Neural progenitor cell (in vitro differentiated cells): Measurements from ENCODE around the gene NFIX. TPM values are rescaled to one million over a fixed set of nuclear protein-coding genes. Genes with fewer than 3 reads are reported as not detected.

Experiments used
- DNase-seq: peaks from one replicate; pipeline ENCODE4 v3.0.0-alpha.2; 2016; ENCODE audit warnings: low spot score
- H2AFZ ChIP-seq: fragments of 200-600 bp; sonication (generic); replicated peaks from 2 replicates; pipeline ENCODE4 v1.6.1; 2016; ENCODE audit warnings: antibody characterized with exemption
- H3F3A ChIP-seq: fragments of 200-600 bp; sonication (generic); 2 replicates; pipeline ENCODE4 v1.6.1; 2016; ENCODE audit warnings: antibody characterized with exemption, low read depth
- H3K27ac ChIP-seq: fragments of 200-600 bp; sonication (generic); 2 replicates; pipeline ENCODE4 v1.5.1; 2016; ENCODE audit warnings: mild to moderate bottlenecking
- H3K27me3 ChIP-seq: fragments of 200-600 bp; sonication (generic); 2 replicates; pipeline ENCODE4 v1.6.1; 2016; ENCODE audit warnings: mild to moderate bottlenecking, moderate library complexity
- H3K36me3 ChIP-seq: fragments of 200-600 bp; sonication (generic); 2 replicates; pipeline ENCODE4 v1.5.1; 2016
- H3K4me1 ChIP-seq: fragments of 200-600 bp; sonication (generic); 2 replicates; pipeline ENCODE4 v1.6.1; 2016; ENCODE audit warnings: mixed run types
- H3K4me2 ChIP-seq: fragments of 200-600 bp; sonication (generic); 2 replicates; pipeline ENCODE4 v1.6.1; 2016
- H3K4me3 ChIP-seq: fragments of 200-600 bp; sonication (generic); 2 replicates; pipeline ENCODE4 v1.5.1; 2016
- H3K79me2 ChIP-seq: fragments of 200-600 bp; sonication (generic); 2 replicates; pipeline ENCODE4 v1.6.1; 2016; ENCODE audit warnings: low read depth
- H3K9ac ChIP-seq: fragments of 200-600 bp; sonication (generic); 2 replicates; pipeline ENCODE4 v1.6.1; 2016
- H3K9me3 ChIP-seq: fragments of 200-600 bp; sonication (generic); 2 replicates; pipeline ENCODE4 v1.5.1; 2016; ENCODE audit warnings: low read depth
- H4K20me1 ChIP-seq: fragments of 200-600 bp; sonication (generic); 2 replicates; pipeline ENCODE4 v1.6.1; 2016; ENCODE audit warnings: low read depth
- H3K27ac Mint-ChIP-seq: 3 replicates; pipeline ENCODE4 v1.8.0; 2021; ENCODE audit warnings: mixed read lengths
- H3K27me3 Mint-ChIP-seq: 2 replicates; pipeline ENCODE4 v1.8.0; 2022; ENCODE audit warnings: low read depth, mild to moderate bottlenecking, inconsistent platforms, moderate library complexity, mixed read lengths; ENCODE audit not compliant: insufficient read depth
- H3K36me3 Mint-ChIP-seq: 3 replicates; pipeline ENCODE4 v1.8.0; 2021; ENCODE audit warnings: mixed read lengths
- H3K4me1 Mint-ChIP-seq: 3 replicates; pipeline ENCODE4 v1.8.0; 2021; ENCODE audit warnings: mixed read lengths
- H3K4me3 Mint-ChIP-seq: 3 replicates; pipeline ENCODE4 v1.8.0; 2021; ENCODE audit warnings: mild to moderate bottlenecking, moderate library complexity, mixed read lengths
- H3K9me3 Mint-ChIP-seq: 3 replicates; pipeline ENCODE4 v1.8.0; 2020; ENCODE audit warnings: mixed read lengths
- EZH2 ChIP-seq: fragments of 200-600 bp; sonication (generic); IDR thresholded peaks from 2 replicates; pipeline ENCODE4 v1.6.1; 2017; ENCODE audit warnings: antibody characterized with exemption, mild to moderate bottlenecking, moderate library complexity
- EZH2phosphoT487 ChIP-seq: fragments of 200-600 bp; sonication (generic); IDR thresholded peaks from 2 replicates; pipeline ENCODE4 v1.6.1; 2017; ENCODE audit warnings: antibody characterized with exemption
- total RNA-seq: library from RNA; depleted of rRNA; stranded (reverse); fragments of >200 nt; gene quantifications from 2 replicates; pipeline ENCODE4 v1.2.3, GENCODE V29; 2015; ENCODE audit warnings: low replicate concordance
- TF ChIP-seq, protein P1 (sequence below): fragments of 200-600 bp; sonication (generic); IDR thresholded peaks from 2 replicates; pipeline ENCODE4 v1.5.1; 2017; ENCODE audit warnings: antibody characterized with exemption, mild to moderate bottlenecking

NFIX gene
- total RNA-seq, 1 donor from 2014 or later, result 0.06 TPM

GRCh38 chr19:13053238-13053637 is 58.0 kb downstream of the NFIX start:
- no peaks in the 10 kb centered on the region for H3K36me3 Mint-ChIP-seq
- H3K27ac ChIP-seq, result no peak overlapping the region
- peaks cover 29% of the 10 kb centered on the region for H3F3A ChIP-seq
- H3K4me1 Mint-ChIP-seq, result peaks cover 54% of the 10 kb centered on the region
- no peak overlapping the region for H3K4me3 ChIP-seq
- H2AFZ ChIP-seq, result no peak overlapping the region
- H3K4me2 ChIP-seq, result peak overlapping the region; percentile 72
- peak overlapping the region; percentile 59 for H3K4me3 Mint-ChIP-seq
- H3K27ac Mint-ChIP-seq, result no peak overlapping the region
- H3K9me3 Mint-ChIP-seq, result peaks cover 6% of the 10 kb centered on the region
- no peak for DNase-seq
- H3K79me2 ChIP-seq, result no peaks in the 10 kb centered on the region
- no peaks in the 10 kb centered on the region for H3K36me3 ChIP-seq
- peaks cover 74% of the 10 kb centered on the region for H3K4me1 ChIP-seq
- peaks cover 88% of the 10 kb centered on the region for H3K27me3 Mint-ChIP-seq
- no peak overlapping the region for H3K9ac ChIP-seq
- peaks cover 98% of the 10 kb centered on the region for H3K27me3 ChIP-seq
- H3K9me3 ChIP-seq, result no peaks in the 10 kb centered on the region
- H4K20me1 ChIP-seq, result peaks cover 75% of the 10 kb centered on the region
- TF ChIP-seq EZH2phosphoT487, result no peak
- TF ChIP-seq, protein P1, sequence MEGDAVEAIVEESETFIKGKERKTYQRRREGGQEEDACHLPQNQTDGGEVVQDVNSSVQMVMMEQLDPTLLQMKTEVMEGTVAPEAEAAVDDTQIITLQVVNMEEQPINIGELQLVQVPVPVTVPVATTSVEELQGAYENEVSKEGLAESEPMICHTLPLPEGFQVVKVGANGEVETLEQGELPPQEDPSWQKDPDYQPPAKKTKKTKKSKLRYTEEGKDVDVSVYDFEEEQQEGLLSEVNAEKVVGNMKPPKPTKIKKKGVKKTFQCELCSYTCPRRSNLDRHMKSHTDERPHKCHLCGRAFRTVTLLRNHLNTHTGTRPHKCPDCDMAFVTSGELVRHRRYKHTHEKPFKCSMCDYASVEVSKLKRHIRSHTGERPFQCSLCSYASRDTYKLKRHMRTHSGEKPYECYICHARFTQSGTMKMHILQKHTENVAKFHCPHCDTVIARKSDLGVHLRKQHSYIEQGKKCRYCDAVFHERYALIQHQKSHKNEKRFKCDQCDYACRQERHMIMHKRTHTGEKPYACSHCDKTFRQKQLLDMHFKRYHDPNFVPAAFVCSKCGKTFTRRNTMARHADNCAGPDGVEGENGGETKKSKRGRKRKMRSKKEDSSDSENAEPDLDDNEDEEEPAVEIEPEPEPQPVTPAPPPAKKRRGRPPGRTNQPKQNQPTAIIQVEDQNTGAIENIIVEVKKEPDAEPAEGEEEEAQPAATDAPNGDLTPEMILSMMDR, result no peak
- no peak for TF ChIP-seq EZH2

DNA sequence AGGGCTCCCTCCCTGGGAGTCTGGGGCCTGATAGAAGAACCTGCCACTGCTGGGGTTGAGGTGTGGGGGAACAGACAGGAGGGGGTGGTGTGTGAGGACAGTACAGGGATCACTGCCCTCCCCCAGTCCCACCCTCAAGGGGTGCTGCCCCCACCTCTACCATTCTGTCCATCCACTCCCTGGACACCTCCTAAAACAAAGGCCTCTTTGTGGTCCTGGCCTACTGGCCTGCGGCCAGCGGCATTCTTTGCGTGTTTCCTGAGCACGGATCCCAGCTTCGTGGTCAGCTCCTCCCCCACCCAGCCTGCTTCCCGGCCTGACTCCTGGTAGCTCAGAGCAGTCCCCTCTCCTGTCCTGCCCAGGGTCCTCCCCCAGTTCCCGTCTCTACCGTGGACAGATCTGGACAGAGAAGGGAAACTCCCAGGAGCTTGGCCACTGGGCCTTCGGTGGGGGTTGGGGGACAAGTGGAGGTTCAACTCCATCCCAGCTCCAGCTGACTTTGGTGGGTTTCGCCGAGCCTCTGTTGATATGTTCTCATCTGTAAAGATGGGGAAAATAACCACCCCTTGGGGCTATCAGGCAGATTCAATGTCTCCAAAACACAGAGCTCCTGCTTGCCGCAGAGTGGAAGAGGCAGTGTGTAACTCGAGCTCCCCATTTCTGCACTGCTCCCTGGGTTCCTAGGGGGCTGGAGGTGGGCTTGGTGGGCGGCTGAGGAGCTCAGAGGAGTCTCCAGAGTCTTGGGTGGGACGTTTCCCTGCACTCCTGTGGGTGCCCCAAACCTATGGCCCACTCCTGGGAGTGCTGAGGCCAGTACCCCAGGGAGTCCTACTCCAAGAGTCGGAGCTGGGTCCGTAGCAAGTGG is 58.7 kb downstream of the NFIX start:
- Histone ChIP-seq H3K4me2 (peak overlapping the region; percentile 72), H3K4me1 (peaks cover 81% of the 10 kb centered on the region), H3K27me3 (peaks cover 98% of the 10 kb centered on the region), H3F3A (peaks cover 29% of the 10 kb centered on the region), H3K36me3 (no peaks in the 10 kb centered on the region), H3K9me3 (no peaks in the 10 kb centered on the region), H3K27ac (no peak overlapping the region), H2AFZ (no peak overlapping the region), H3K79me2 (no peaks in the 10 kb centered on the region), H3K4me3 (no peak overlapping the region), H3K9ac (no peak overlapping the region), H4K20me1 (peaks cover 82% of the 10 kb centered on the region)
- TF ChIP-seq EZH2 (no peak), EZH2phosphoT487 (no peak)
- TF ChIP-seq, protein P1, result no peak
- peaks cover 5% of the 10 kb centered on the region for H3K9me3 Mint-ChIP-seq
- peak; percentile 87 for DNase-seq
- peaks cover 87% of the 10 kb centered on the region for H3K27me3 Mint-ChIP-seq
- no peak overlapping the region for H3K27ac Mint-ChIP-seq
- peaks cover 60% of the 10 kb centered on the region for H3K4me1 Mint-ChIP-seq
- no peaks in the 10 kb centered on the region for H3K36me3 Mint-ChIP-seq
- peak overlapping the region; percentile 59 for H3K4me3 Mint-ChIP-seq

DNA sequence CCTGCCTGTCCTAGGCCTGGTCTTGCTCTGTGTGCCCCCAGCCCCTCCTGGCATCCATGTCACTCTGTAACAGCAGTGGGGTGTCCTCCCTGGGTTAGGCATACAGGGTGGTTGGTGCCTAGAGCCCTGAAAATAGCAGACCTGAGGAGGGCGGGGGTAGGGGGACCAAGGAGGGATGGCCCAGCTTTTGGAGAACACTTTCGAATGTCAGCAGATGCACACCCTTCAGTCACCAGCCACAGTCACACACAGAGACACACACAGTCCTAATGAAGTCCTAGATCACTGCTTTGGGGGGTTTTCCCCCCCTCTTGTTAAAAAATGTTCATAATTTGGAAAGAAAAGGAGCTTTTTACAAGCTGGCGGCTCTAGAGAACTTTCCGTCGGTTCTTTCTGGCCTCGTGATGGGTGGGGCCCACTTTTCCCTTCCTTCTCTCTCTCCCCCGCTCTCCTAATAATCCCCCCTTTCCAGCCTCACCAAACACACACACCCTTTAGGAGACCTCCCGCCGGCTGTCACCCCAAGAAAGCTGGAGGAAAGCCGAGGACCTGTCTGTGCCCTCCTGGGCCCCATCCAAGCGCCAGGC is 59.4 kb downstream of the NFIX start:
- DNase-seq, result no peak
- no peak overlapping the region for H3K4me3 ChIP-seq
- peaks cover 58% of the 10 kb centered on the region for H3K4me1 Mint-ChIP-seq

More for the DNA sequence above, 59.4 kb downstream of the NFIX start:
- Histone ChIP-seq H3K4me1 (peaks cover 81% of the 10 kb centered on the region), H3F3A (peaks cover 29% of the 10 kb centered on the region), H3K27me3 (peaks cover 98% of the 10 kb centered on the region), H3K9ac (no peak overlapping the region), H3K4me2 (peak overlapping the region; percentile 72), H3K36me3 (no peaks in the 10 kb centered on the region), H3K27ac (no peak overlapping the region), H2AFZ (no peak overlapping the region), H3K79me2 (no peaks in the 10 kb centered on the region), H3K9me3 (no peaks in the 10 kb centered on the region), H4K20me1 (peaks cover 86% of the 10 kb centered on the region)
- Mint-ChIP-seq H3K27me3 (peaks cover 87% of the 10 kb centered on the region), H3K4me3 (no peak overlapping the region), H3K27ac (peak overlapping the region; percentile 60), H3K36me3 (no peaks in the 10 kb centered on the region), H3K9me3 (peaks cover 5% of the 10 kb centered on the region)
- TF ChIP-seq EZH2, result no peak
- TF ChIP-seq, protein P1, result no peak
- TF ChIP-seq EZH2phosphoT487, result no peak
